CD4-positive, alpha-beta memory T cell (primary cell): Measurements from ENCODE around the gene CCDC90B. TPM values are rescaled to one million over a fixed set of nuclear protein-coding genes. Genes with fewer than 3 reads are reported as not detected.
A peak's percentile ranks its signal among the peaks of the same experiment; 100 is the strongest.

Experiments used
- CTCF ChIA-PET: fragments of 350-600 bp; sonication (Branson Sonifier 250); formaldehyde crosslinking; loops from one replicate; lab custom pipeline; 2021; ENCODE audit warnings: inconsistent platforms; ENCODE audit not compliant: partially characterized antibody; lab: Charles Lee
- POLR2A ChIA-PET: fragments of 350-600 bp; sonication (Branson Sonifier 250); formaldehyde crosslinking; loops from one replicate; lab custom pipeline; 2021; ENCODE audit not compliant: partially characterized antibody; lab: Charles Lee
- DNase-seq, 5 donors: peaks; one replicate each; pipeline versions ENCODE4 v3.0.0 to v3.0.0-alpha.2; 2020 to 2022; ENCODE audit warnings: mixed read lengths in 1 of 5
- H3K27ac ChIP-seq: one replicate; pipeline ENCODE4 v1.7.0; 2013; ENCODE audit warnings: low read depth, low read length
- H3K27me3 ChIP-seq: 2 replicates; pipeline ENCODE4 v1.7.0; 2013; ENCODE audit warnings: mild to moderate bottlenecking, low read length, moderate library complexity; ENCODE audit not compliant: insufficient read depth
- H3K36me3 ChIP-seq: 2 replicates; pipeline ENCODE4 v1.7.0; 2013; ENCODE audit warnings: mild to moderate bottlenecking, low read length, moderate library complexity; ENCODE audit not compliant: insufficient read depth
- H3K4me1 ChIP-seq: 2 replicates; pipeline ENCODE4 v1.7.0; 2013; ENCODE audit warnings: mild to moderate bottlenecking, low read length, moderate library complexity; ENCODE audit not compliant: insufficient read depth
- H3K4me3 ChIP-seq, 2 donors: one replicate each; pipeline ENCODE4 v1.7.0; 2013; ENCODE audit warnings: low read length in 2 of 2, mild to moderate bottlenecking in 1 of 2
- H3K9me3 ChIP-seq, 2 donors: one replicate each; pipeline ENCODE4 v1.7.0; 2013; ENCODE audit warnings: low read length in 2 of 2, control low read depth in 1 of 2; ENCODE audit not compliant: control insufficient read depth in 1 of 2
- H3K27ac Mint-ChIP-seq, 7 donors: one replicate each; pipeline ENCODE4 v1.8.0; 2020 to 2021; ENCODE audit warnings: mixed read lengths in 7 of 7, mild to moderate bottlenecking in 6 of 7, inconsistent platforms in 3 of 7, moderate library complexity in 3 of 7
- H3K27me3 Mint-ChIP-seq, 2 donors: one replicate each; pipeline ENCODE4 v1.8.0; 2020 to 2021; ENCODE audit warnings: mixed read lengths in 2 of 2
- H3K36me3 Mint-ChIP-seq, 2 donors: one replicate each; pipeline ENCODE4 v1.8.0; 2020 to 2021; ENCODE audit warnings: mixed read lengths in 2 of 2, inconsistent platforms in 1 of 2, mild to moderate bottlenecking in 1 of 2
- H3K4me1 Mint-ChIP-seq, 4 donors: one replicate each; pipeline ENCODE4 v1.8.0; 2020 to 2021; ENCODE audit warnings: mixed read lengths in 4 of 4, mild to moderate bottlenecking in 1 of 4
- H3K4me3 Mint-ChIP-seq, 8 donors: one replicate each; pipeline ENCODE4 v1.8.0; 2020 to 2021; ENCODE audit warnings: mixed read lengths in 8 of 8, mild to moderate bottlenecking in 7 of 8, moderate library complexity in 6 of 8, inconsistent platforms in 3 of 8
- H3K9me3 Mint-ChIP-seq, 8 donors: one replicate each; pipeline ENCODE4 v1.8.0; 2020 to 2021; ENCODE audit warnings: mixed read lengths in 8 of 8, mild to moderate bottlenecking in 5 of 8, inconsistent platforms in 3 of 8, moderate library complexity in 1 of 8
- intact Hi-C: fragments of 100-400 bp; cut with micrococcal nuclease; formaldehyde crosslinking; loops from one replicate; pipeline ENCODE4 v1.15.1; 2023
- polyA plus RNA-seq, 2 donors: library from polyadenylated mRNA; unstranded; fragments of 300-500 nt; fragmentation: Illumina TruSeq; gene quantifications; one replicate each; pipeline ENCODE4 v1.2.3, GENCODE V29; 2021
- total RNA-seq, 2 experiments: library from RNA; stranded (reverse); gene quantifications; one replicate each; pipeline ENCODE4 v1.2.3, GENCODE V29; 2021

CCDC90B gene
- total and polyA plus RNA-seq, 4 experiments from 2014 or later = 37.6 to 79.5 (median 49.4) TPM

DNA sequence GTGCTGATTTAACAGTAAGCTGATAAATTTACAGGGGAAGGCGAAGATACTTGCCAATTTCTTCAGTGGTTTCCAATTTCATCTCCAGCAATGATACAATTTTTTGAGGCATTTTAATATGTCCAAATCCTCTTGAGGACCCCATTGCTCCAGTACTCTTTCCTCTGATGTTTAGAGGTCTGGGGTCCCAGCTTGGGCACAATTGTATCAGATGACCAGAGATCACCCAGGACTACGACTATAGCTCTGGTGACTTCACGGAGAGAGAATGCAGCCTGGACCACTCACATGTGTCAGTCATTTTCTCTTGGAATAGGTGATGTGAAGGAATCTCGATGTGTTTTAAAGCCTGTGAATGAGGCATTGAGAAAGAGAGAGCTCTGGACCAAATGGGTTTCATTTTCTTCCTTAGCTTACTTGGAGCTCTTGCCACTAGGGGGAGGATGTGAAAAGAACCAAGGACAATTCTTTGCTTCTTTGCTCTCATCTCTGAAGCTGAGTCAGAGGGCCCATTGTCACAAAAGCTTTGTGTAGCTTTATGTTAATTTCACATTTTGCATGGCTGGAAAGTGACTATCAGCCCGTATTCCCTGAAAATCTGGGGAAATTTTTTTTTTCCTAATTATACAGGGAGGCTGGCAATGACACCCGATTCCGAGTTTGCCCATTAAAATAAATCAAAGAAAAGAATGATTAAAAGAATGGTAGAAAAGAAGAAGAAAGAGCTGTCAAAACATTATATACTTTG lies 6.7 kb upstream of the CCDC90B start:
- H3K4me3 ChIP-seq = no peak overlapping the region
- peak in 4 of 5 donors; percentile 26 to 45 (median 28) for DNase-seq
- Mint-ChIP-seq H3K36me3 (no peaks in the 10 kb centered on the region), H3K27ac (peak overlapping the region in 2 of 7 donors; percentile 35 to 41), H3K4me1 (peaks cover 3 to 5% (median 4%) of the 10 kb centered on the region in 4 donors), H3K27me3 (peaks cover 7 to 12% of the 10 kb centered on the region in 2 donors), H3K9me3 (no peaks in the 10 kb centered on the region), H3K4me3 (peak overlapping the region in 6 of 8 donors; percentile 12 to 69 (median 44))
- H3K4me1 ChIP-seq = no peaks in the 10 kb centered on the region
- H3K27ac ChIP-seq = no peak overlapping the region
- no peaks in the 10 kb centered on the region for H3K36me3 ChIP-seq
- ChIA-PET POLR2A (interaction anchor here (0.6 kb wide), 1 partner anchor 106 kb away, joined by 3 read pairs; no protein-coding TSS in a partner anchor), CTCF (interaction anchor here (0.7 to 2.9 kb wide), 17 partner anchors 10 to 525 kb away, joined by 3 to 30 read pairs (median 5); partner anchors contain the start of genes DDIAS and PRCP)
- no peaks in the 10 kb centered on the region for H3K9me3 ChIP-seq
- intact Hi-C loops = no loop called here
- no peaks in the 10 kb centered on the region for H3K27me3 ChIP-seq

DNA sequence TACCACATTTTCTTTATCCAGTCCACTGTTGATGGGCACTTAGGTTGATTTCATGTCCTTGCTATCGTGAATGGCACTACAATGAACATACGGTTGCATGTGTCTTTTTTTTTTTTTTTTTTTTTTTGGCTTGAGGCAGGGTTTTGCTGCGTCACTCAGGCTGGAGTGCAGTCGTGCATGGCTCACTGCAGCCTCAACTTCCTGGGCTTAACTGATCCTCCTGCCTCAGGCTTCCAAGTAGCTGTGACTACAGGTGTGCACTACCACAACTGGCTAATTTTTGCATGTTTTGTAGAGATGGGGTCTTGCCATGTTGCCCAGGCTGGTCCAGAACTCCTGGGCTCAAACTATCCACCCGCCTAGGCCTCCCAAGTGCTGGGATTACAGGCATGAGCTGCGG lies 1.5 kb upstream of the CCDC90B start:
- peaks cover 32% of the 10 kb centered on the region for H3K4me1 ChIP-seq
- no peaks in the 10 kb centered on the region for H3K9me3 ChIP-seq
- H3K4me3 ChIP-seq = no peak overlapping the region
- intact Hi-C loops = loop anchor here (2.0 to 5.0 kb wide), 2 partner anchors 555 to 1420 kb away; partner anchors contain the start of gene FAM181B
- H3K4me1 Mint-ChIP-seq = peaks cover 22 to 39% (median 27%) of the 10 kb centered on the region in 4 donors
- peak overlapping the region in 3 of 8 donors; percentile 44 to 57 (median 53) for H3K4me3 Mint-ChIP-seq
- DNase-seq = no peak
- no peak overlapping the region for H3K27ac ChIP-seq
- H3K9me3 Mint-ChIP-seq = peaks cover 0 to 3% (median 0%) of the 10 kb centered on the region in 8 donors
- H3K27me3 Mint-ChIP-seq = peaks cover 0 to 1% of the 10 kb centered on the region in 2 donors
- H3K27me3 ChIP-seq = no peaks in the 10 kb centered on the region
- H3K36me3 ChIP-seq = no peaks in the 10 kb centered on the region
- H3K27ac Mint-ChIP-seq = peak overlapping the region in 4 of 7 donors; percentile 69 to 100 (median 99)
- POLR2A ChIA-PET = interaction anchor here (0.7 to 1.3 kb wide), 2 partner anchors 131 to 211 kb away, joined by 3 to 4 read pairs; partner anchors contain the start of gene PCF11
- peaks cover under 1 to 17% of the 10 kb centered on the region in 2 donors for H3K36me3 Mint-ChIP-seq
- CTCF ChIA-PET = interaction anchor here (2.8 kb wide), 1 partner anchor 387 kb away, joined by 16 read pairs; the partner anchor contains the start of genes DDIAS and PRCP

DNA sequence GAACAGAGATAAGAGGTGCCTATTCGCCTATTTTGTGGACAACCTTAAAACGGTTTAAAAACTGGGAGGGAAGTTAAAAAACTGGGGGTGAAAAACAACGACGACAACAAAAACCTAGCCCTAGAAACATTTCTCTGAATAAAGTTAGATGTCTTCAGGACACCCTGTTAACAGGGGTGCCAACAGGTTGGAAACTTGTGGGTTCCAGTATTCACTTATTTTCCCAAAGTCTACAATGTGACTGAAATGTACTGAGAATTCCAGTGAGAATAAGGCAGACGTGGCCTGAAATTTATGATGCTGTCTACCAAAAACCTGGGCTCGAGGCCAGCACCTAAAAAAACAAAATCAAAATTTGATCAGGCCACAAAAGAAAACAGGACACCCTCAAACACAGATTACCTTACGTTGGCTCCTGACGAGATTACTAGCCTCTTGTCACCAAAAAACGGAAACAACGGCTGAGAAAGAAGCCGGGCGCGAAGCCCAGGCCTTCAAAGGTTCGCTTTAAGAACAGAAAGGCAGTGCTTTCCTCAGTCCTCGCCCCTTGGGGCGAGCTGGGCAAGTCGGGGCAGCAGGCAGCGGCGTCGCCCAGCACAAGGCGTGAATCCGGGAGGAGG lies 906 bp downstream of the CCDC90B start:
- intact Hi-C loops = loop anchor here (5.0 kb wide), 1 partner anchor 1418 kb away; no protein-coding TSS in a partner anchor
- peaks cover 9 to 24% of the 10 kb centered on the region in 2 donors for H3K36me3 Mint-ChIP-seq

DNA sequence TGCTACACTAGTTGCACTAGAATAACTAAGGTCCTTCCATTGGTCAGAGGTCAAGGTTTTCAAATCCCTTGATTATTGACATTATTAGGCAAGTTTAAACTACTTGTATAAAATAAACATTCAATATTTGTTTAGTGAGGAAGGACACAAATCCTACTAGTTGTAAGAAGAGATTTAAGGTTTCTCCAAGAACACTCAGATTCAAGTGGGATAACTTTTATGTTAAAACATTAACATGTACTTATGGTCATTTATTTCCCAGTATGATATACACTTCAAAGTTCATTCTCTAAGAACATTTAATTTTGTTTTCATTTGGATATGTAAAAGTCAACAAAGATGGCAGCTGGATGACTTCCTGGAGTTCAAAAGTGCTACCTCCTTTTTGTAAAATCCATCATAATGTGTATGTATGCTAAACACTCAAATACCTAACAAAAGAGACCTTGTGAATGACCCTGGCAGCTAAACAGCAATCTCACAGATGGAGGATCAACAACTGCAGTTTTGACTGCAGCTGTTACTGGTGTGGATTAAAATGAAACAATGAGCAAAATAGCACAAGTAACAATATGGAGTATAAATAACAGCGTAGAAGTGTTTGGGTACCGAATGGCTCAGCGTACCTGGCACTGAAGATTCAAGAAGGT lies 1.5 kb downstream of the CCDC90B start:
- Mint-ChIP-seq H3K36me3 (peaks cover 12 to 30% of the 10 kb centered on the region in 2 donors), H3K9me3 (peaks cover 0 to 3% (median 0%) of the 10 kb centered on the region in 8 donors), H3K27me3 (no peaks in the 10 kb centered on the region), H3K4me1 (peaks cover 33 to 54% (median 41%) of the 10 kb centered on the region in 4 donors), H3K4me3 (peak overlapping the region; percentile 94 to 99 (median 98)), H3K27ac (peak overlapping the region; percentile 98 to 100 (median 100))
- Histone ChIP-seq H3K4me1 (peaks cover 42% of the 10 kb centered on the region), H3K9me3 (no peaks in the 10 kb centered on the region), H3K36me3 (no peaks in the 10 kb centered on the region), H3K27ac (peak overlapping the region; percentile 95), H3K27me3 (no peaks in the 10 kb centered on the region), H3K4me3 (peak overlapping the region; percentile 89 to 92)
- peak in 2 of 5 donors; percentile 1 to 2 for DNase-seq
- intact Hi-C loops = loop anchor here (5.0 kb wide), 1 partner anchor 1417 kb away; no protein-coding TSS in a partner anchor
- ChIA-PET POLR2A (interaction anchor here (3.5 to 4.1 kb wide), 2 partner anchors 129 to 383 kb away, joined by 47 to 72 read pairs; partner anchors contain the start of genes DDIAS, PCF11 and PRCP), CTCF (interaction anchor here (1.1 to 5.9 kb wide), 3 partner anchors 8 to 416 kb away, joined by 3 to 30 read pairs (median 3); partner anchors contain the start of gene DDIAS)

More for the DNA sequence above, 906 bp downstream of the CCDC90B start:
- CTCF ChIA-PET = interaction anchor here (0.8 to 2.8 kb wide), 5 partner anchors 35 to 418 kb away, joined by 3 to 16 read pairs (median 6); partner anchors contain the start of genes DDIAS, PCF11 and PRCP
- Histone ChIP-seq H3K4me3 (peak overlapping the region; percentile 89 to 92), H3K9me3 (no peaks in the 10 kb centered on the region), H3K4me1 (peaks cover 42% of the 10 kb centered on the region), H3K36me3 (no peaks in the 10 kb centered on the region), H3K27ac (peak overlapping the region; percentile 95), H3K27me3 (no peaks in the 10 kb centered on the region)
- POLR2A ChIA-PET = interaction anchor here (0.6 to 4.1 kb wide), 10 partner anchors 8 to 387 kb away, joined by 3 to 72 read pairs (median 5); partner anchors contain the start of genes ANKRD42, DDIAS, PCF11 and PRCP
- Mint-ChIP-seq H3K9me3 (peaks cover 0 to 3% (median 0%) of the 10 kb centered on the region in 8 donors), H3K27me3 (no peaks in the 10 kb centered on the region), H3K27ac (peak overlapping the region; percentile 98 to 100 (median 100)), H3K4me3 (peak overlapping the region; percentile 94 to 99 (median 98)), H3K4me1 (peaks cover 31 to 51% (median 39%) of the 10 kb centered on the region in 4 donors)
- DNase-seq = no peak

DNA sequence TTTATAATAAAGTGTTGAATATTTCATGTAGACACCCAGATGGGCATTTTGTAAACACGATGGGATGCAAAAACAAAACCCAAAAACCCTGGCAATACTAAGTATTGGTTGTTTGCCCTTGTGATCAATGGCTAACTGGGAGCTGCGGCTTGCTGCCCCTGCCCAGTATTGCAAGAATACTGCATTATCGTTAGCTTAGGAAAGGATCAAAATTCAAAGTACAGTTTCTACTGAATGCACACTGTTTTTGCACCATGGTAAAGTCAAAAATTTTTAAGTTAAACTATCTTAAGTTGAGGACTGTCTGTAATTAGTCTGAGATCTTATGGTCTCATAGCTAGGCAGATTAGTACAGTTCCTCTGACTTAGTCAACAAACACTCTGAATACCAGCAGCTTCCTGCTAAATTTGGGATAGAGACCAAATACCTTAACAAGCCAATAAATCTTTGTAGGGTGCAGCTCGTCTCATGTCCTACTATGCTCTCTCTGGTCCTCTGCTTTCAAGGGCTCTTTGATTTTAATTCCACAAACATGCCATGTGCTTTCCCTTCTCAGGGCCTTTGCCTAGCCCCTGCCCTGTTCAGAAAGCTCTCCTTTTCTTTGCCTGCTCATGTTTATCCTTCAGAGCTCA lies 4.0 kb downstream of the CCDC90B start:
- Mint-ChIP-seq H3K9me3 (peaks cover 0 to 1% (median 0%) of the 10 kb centered on the region in 8 donors), H3K27me3 (no peaks in the 10 kb centered on the region), H3K36me3 (peaks cover 25 to 44% of the 10 kb centered on the region in 2 donors), H3K4me3 (peak overlapping the region in 2 of 8 donors; percentile 5 to 39), H3K4me1 (peaks cover 34 to 54% (median 42%) of the 10 kb centered on the region in 4 donors), H3K27ac (peak overlapping the region in 2 of 7 donors; percentile 31 to 55)
- no peak for DNase-seq
- H3K27me3 ChIP-seq = no peaks in the 10 kb centered on the region
- H3K4me3 ChIP-seq = no peak overlapping the region
- peaks cover 42% of the 10 kb centered on the region for H3K4me1 ChIP-seq
- CTCF ChIA-PET = interaction anchor here (0.7 to 5.9 kb wide), 4 partner anchors 11 to 415 kb away, joined by 3 to 30 read pairs (median 6); no protein-coding TSS in a partner anchor
- no peak overlapping the region for H3K27ac ChIP-seq
- H3K36me3 ChIP-seq = peaks cover 7% of the 10 kb centered on the region
- no peaks in the 10 kb centered on the region for H3K9me3 ChIP-seq
- intact Hi-C loops = no loop called here
- POLR2A ChIA-PET = interaction anchor here (1.6 to 1.8 kb wide), 2 partner anchors 211 to 382 kb away, joined by 3 to 5 read pairs; partner anchors contain the start of gene PRCP

DNA sequence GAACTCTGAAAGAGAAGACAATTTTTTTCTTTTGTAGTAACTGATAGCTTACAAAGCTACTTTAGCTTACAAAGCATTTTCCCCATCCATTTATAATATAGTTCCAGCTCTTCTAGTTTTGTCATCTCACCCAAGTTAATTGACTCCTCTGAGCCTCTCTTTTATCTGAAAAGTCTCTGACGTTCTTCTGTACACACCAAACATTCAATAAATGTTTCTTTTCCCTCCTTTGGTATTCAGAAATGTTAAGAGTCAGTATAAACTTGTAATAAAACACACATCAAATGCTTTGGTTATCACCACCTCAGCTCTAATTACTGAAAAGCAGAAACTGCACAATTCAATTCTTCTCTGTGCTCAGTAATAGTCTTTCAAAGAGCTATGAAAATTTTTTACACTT lies 5.9 kb downstream of the CCDC90B start:
- H3K4me1 ChIP-seq = peaks cover 36% of the 10 kb centered on the region
- Mint-ChIP-seq H3K27me3 (no peaks in the 10 kb centered on the region), H3K4me3 (no peak overlapping the region), H3K36me3 (peaks cover 31 to 47% of the 10 kb centered on the region in 2 donors), H3K27ac (no peak overlapping the region), H3K9me3 (no peaks in the 10 kb centered on the region), H3K4me1 (peaks cover 28 to 41% (median 34%) of the 10 kb centered on the region in 4 donors)
- DNase-seq = no peak
- H3K27me3 ChIP-seq = no peaks in the 10 kb centered on the region
- no peaks in the 10 kb centered on the region for H3K9me3 ChIP-seq
- H3K36me3 ChIP-seq = peaks cover 19% of the 10 kb centered on the region
- POLR2A ChIA-PET = no interaction called here
- no peak overlapping the region for H3K27ac ChIP-seq
- H3K4me3 ChIP-seq = no peak overlapping the region
- intact Hi-C loops = no loop called here
- CTCF ChIA-PET = interaction anchor here (1.3 to 5.9 kb wide), 3 partner anchors 13 to 413 kb away, joined by 3 to 30 read pairs (median 8); no protein-coding TSS in a partner anchor
